ENCODE measurements around the gene PRKCH. TPM values are rescaled to one million over a fixed set of nuclear protein-coding genes. Genes with fewer than 3 reads are reported as not detected.
"Not testable (repeated sequence)": the region's sequence is repeated elsewhere in the genome, so short reads cannot be mapped to it uniquely, and the experiment has no call there.

The PRKCH gene
- total RNA-seq, 4 donors from 2014 or later, result 17.9 to 28.7 (median 25.0) TPM

GRCh38 chr14:61527325-61528100 lies 206.1 kb downstream of the PRKCH start:
- no peaks in the 10 kb centered on the region for H3K27me3 ChIP-seq
- TF ChIP-seq POLR2AphosphoS5 (IDR thresholded peaks at IDR 0.05) (no peak), POLR2A (IDR thresholded peaks at IDR 0.05) (no peak), CTCF (IDR thresholded peaks at IDR 0.05) (no peak), EP300 (IDR thresholded peaks at IDR 0.05) (no peak)
- no peaks in the 10 kb centered on the region for H3K9me3 ChIP-seq
- WGBS, 2 donors (ENCODE audit: low coverage in 1 of 2), result 36 to 40% methylated on average over 10 of the region's 10 CpGs
- peaks cover 4 to 47% (median 24%) of the 10 kb centered on the region in 3 donors for H3K4me1 ChIP-seq
- peak overlapping the region in 3 of 4 donors; percentile 65 to 73 (median 66) for H3K27ac ChIP-seq
- no peak overlapping the region for H3K4me3 ChIP-seq
- H3K36me3 ChIP-seq, result no peaks in the 10 kb centered on the region
- ATAC-seq, result no peak

- WGBS, 2 donors (ENCODE audit: low coverage in 1 of 2), result 19 to 57% methylated on average over 2 to 7 of the region's 9 CpGs
- Histone ChIP-seq H3K36me3 (no peaks in the 10 kb centered on the region), H3K4me1 (peaks cover 4 to 44% (median 24%) of the 10 kb centered on the region in 3 donors), H3K9me3 (no peaks in the 10 kb centered on the region), H3K27ac (no peak overlapping the region), H3K4me3 (no peak overlapping the region), H3K27me3 (no peaks in the 10 kb centered on the region)
- TF ChIP-seq EP300 (IDR thresholded peaks at IDR 0.05) (no peak), POLR2AphosphoS5 (IDR thresholded peaks at IDR 0.05) (no peak), POLR2A (IDR thresholded peaks at IDR 0.05) (no peak), CTCF (IDR thresholded peaks at IDR 0.05) (no peak)
- no peak for ATAC-seq
Measured at GRCh38 chr14:61528591-61529021, 207.2 kb downstream of the PRKCH start.

GRCh38 chr14:61529360-61529759 lies 208.0 kb downstream of the PRKCH start:
- H3K9me3 ChIP-seq, H3K36me3 ChIP-seq, ATAC-seq, H3K27me3 ChIP-seq, H3K27ac ChIP-seq, H3K4me3 ChIP-seq: not testable (repeated sequence)
- 100% methylated on average over 2 to 3 of the region's 5 CpGs for WGBS, 2 donors (ENCODE audit: low coverage in 1 of 2)
- peaks cover 4 to 36% (median 21%) of the 10 kb centered on the region in 3 donors for H3K4me1 ChIP-seq

- Histone ChIP-seq H3K4me3 (no peak overlapping the region), H3K4me1 (peaks cover 0 to 27% (median 12%) of the 10 kb centered on the region in 3 donors), H3K27ac (no peak overlapping the region), H3K9me3 (no peaks in the 10 kb centered on the region), H3K27me3 (no peaks in the 10 kb centered on the region), H3K36me3 (no peaks in the 10 kb centered on the region)
- ATAC-seq, result no peak
- no peak for TF ChIP-seq CTCF (IDR thresholded peaks at IDR 0.05)
- no peak for TF ChIP-seq EP300 (IDR thresholded peaks at IDR 0.05)
- 82 to 100% methylated on average over 3 to 6 of the region's 6 CpGs for WGBS, 2 donors (ENCODE audit: low coverage in 1 of 2)
Measured at GRCh38 chr14:61530296-61530695, 208.9 kb downstream of the PRKCH start.

- Histone ChIP-seq H3K4me1 (peaks cover 0 to 21% (median 6%) of the 10 kb centered on the region in 3 donors), H3K36me3 (no peaks in the 10 kb centered on the region), H3K27me3 (no peaks in the 10 kb centered on the region), H3K4me3 (no peak overlapping the region), H3K27ac (no peak overlapping the region), H3K9me3 (no peaks in the 10 kb centered on the region)
- no peak for TF ChIP-seq CTCF (IDR thresholded peaks at IDR 0.05)
- no peak for TF ChIP-seq POLR2AphosphoS5 (IDR thresholded peaks at IDR 0.05)
- no peak for TF ChIP-seq EP300 (IDR thresholded peaks at IDR 0.05)
- TF ChIP-seq POLR2A (IDR thresholded peaks at IDR 0.05), result no peak
- no peak for ATAC-seq
- 93 to 97% methylated on average over 4 to 5 of the region's 5 CpGs for WGBS, 2 donors (ENCODE audit: low coverage in 1 of 2)
Measured at GRCh38 chr14:61530896-61531295, 209.5 kb downstream of the PRKCH start.
